Thoracic aorta (tissue), 2 donors: ENCODE measurements around the gene POLR2L. TPM values are rescaled to one million over a fixed set of nuclear protein-coding genes. Genes with fewer than 3 reads are reported as not detected.
A peak's percentile ranks its signal among the peaks of the same experiment; 100 is the strongest.

ENCODE experiments used
- ATAC-seq: fragments of 150-250 bp; one replicate; pipeline ENCODE4 v1.8.0; 2017; ENCODE audit warnings: low read depth; ENCODE audit not compliant: insufficient number of reproducible peaks, low FRiP score
- DNase-seq: peaks from one replicate; pipeline ENCODE4 v3.0.0-alpha.2; 2020; ENCODE audit warnings: low spot score
- H3K27ac ChIP-seq, 2 donors: fragments of 200-600 bp; sonication (generic); 1 replicate in 1 of 2; 2 replicates in 1 of 2; pipeline ENCODE4 v1.5.1; 2016; ENCODE audit warnings: mild to moderate bottlenecking in 2 of 2, moderate library complexity in 2 of 2
- H3K27me3 ChIP-seq: fragments of 200-600 bp; sonication (generic); replicated peaks from 2 replicates; pipeline ENCODE4 v1.6.0; 2016; ENCODE audit warnings: mild to moderate bottlenecking; ENCODE audit not compliant: insufficient read depth
- H3K36me3 ChIP-seq: fragments of 200-600 bp; sonication (generic); one replicate; pipeline ENCODE4 v1.5.1; 2016
- H3K4me1 ChIP-seq, 2 donors: fragments of 200-600 bp; sonication (generic); 1 replicate in 1 of 2; 2 replicates in 1 of 2; pipeline versions ENCODE4 v1.5.1 to v1.6.0; 2016; ENCODE audit warnings: low read depth in 2 of 2, mild to moderate bottlenecking in 1 of 2; ENCODE audit not compliant: control insufficient read depth in 1 of 2
- H3K4me3 ChIP-seq: fragments of 200-600 bp; sonication (generic); 2 replicates; pipeline ENCODE4 v1.5.1; 2016; ENCODE audit warnings: mild to moderate bottlenecking
- H3K9me3 ChIP-seq: fragments of 200-600 bp; sonication (generic); 2 replicates; pipeline ENCODE4 v1.5.1; 2016
- CTCF ChIP-seq: fragments of 200-600 bp; sonication (generic); IDR thresholded peaks from one replicate; pipeline ENCODE4 v1.5.1; 2019; ENCODE audit warnings: antibody characterized with exemption
- total RNA-seq, 2 donors: library from RNA; depleted of rRNA; stranded (reverse); fragments of >200 nt; gene quantifications; one replicate each; pipeline versions ENCODE4 v1.1.0 to v1.2.3, GENCODE V29; 2016

POLR2L gene
- total RNA-seq, 2 donors from 2014 or later = 20.8 to 63.0 TPM

GRCh38 chr11:819129-819931 is 23.0 kb downstream of the POLR2L start:
- Histone ChIP-seq H3K27ac (peak overlapping the region; percentile 99 to 100), H3K4me1 (peaks cover 23 to 31% of the 10 kb centered on the region in 2 donors), H3K27me3 (no peaks in the 10 kb centered on the region), H3K9me3 (no peaks in the 10 kb centered on the region), H3K36me3 (peaks cover 22% of the 10 kb centered on the region), H3K4me3 (peak overlapping the region; percentile 98)
- DNase-seq = peak; percentile 70
- peak; percentile 62 for ATAC-seq
- TF ChIP-seq CTCF = peak; percentile 63

DNA sequence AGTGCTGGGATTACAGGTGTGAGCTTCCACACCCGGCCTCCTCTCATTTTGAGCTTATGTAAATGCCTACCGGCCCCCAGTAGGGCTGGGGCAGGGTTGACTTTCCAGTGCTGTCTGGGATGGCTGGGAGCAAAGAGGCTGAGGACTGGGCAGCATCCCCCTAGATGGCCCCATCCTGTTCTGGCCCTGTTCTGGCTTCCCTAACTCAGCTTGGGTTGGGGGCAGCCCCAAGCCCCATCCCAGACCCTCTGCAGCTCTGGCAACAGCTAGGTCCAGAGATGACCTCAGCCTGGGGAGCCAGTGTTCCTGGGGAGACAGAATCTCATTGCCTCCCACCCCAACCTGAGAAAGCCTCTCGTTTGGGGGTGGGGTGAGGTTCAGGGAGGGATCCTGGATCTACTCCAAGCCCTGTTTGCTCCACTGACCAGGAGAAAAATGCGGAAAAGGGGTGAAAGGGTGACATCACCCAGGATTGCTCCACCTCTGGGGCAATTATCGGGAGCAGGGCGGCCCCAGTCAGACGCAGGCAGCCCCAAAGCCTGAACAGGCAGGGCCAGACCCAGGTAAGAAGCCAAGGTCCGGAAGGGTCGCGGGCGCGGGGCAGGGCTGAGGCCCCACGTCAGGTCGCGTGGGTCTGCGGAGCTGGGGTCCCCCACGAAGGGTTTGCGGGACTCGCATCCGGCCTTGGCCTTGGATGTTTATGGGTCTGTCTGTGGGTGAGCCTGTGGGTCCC is 23.8 kb downstream of the POLR2L start, which contains the start of gene PNPLA2:
PNPLA2 (plus strand) TSS at position 519 of the 733 bp plus-strand sequence. CDS start 805 bp downstream, outside the sequence.
- no peak for TF ChIP-seq CTCF
- Histone ChIP-seq H3K9me3 (no peaks in the 10 kb centered on the region), H3K27ac (peak within 1 kb of the TSS; percentile 99 to 100), H3K36me3 (peaks cover 18% of the 10 kb centered on the region), H3K27me3 (no peaks in the 10 kb centered on the region), H3K4me3 (peak within 1 kb of the TSS; percentile 98), H3K4me1 (peaks cover 23 to 31% of the 10 kb centered on the region in 2 donors)
- ATAC-seq = no peak
- no peak for DNase-seq

DNA sequence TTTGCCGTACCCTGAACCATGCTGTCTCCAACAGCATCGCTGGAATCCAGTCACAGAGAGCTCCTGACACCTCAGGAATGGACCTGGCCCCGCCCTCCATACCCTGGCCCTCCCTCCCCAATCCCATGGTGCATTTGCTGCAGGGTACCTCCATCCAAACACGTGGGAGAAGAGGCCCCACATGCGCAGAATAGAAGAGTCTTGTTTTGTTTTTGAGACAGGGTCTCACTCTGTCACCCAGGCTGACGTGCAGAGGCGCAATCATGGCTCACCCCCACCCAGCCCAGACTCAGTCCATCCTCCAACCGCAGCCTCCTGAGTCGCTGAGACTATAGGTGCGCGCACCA is 25.9 kb downstream of the POLR2L start:
- peaks cover 28% of the 10 kb centered on the region for H3K36me3 ChIP-seq
- no peak for TF ChIP-seq CTCF
- peaks cover 15 to 23% of the 10 kb centered on the region in 2 donors for H3K4me1 ChIP-seq

GRCh38 chr11:815675-816432 is 26.5 kb downstream of the POLR2L start:
- H3K9me3 ChIP-seq = no peaks in the 10 kb centered on the region
- H3K4me3 ChIP-seq = no peak overlapping the region
- peaks cover 15 to 24% of the 10 kb centered on the region in 2 donors for H3K4me1 ChIP-seq
- H3K36me3 ChIP-seq = peaks cover 30% of the 10 kb centered on the region
- no peak for DNase-seq
- no peak for ATAC-seq
- H3K27me3 ChIP-seq = no peaks in the 10 kb centered on the region
- no peak overlapping the region for H3K27ac ChIP-seq
- no peak for TF ChIP-seq CTCF

More for the DNA sequence above, 25.9 kb downstream of the POLR2L start:
- H3K27me3 ChIP-seq = no peaks in the 10 kb centered on the region
- ATAC-seq (no peak), DNase-seq (no peak)
- H3K27ac ChIP-seq = no peak overlapping the region
- no peaks in the 10 kb centered on the region for H3K9me3 ChIP-seq
- H3K4me3 ChIP-seq = no peak overlapping the region
